GM19023 (cell line): ENCODE data around the gene RBMX2.
"Not testable (repeated sequence)": the region's sequence is repeated elsewhere in the genome, so short reads cannot be mapped to it uniquely, and the experiment has no call there.

ENCODE experiments used
- ATAC-seq: cut with Tn5 transposase; IDR thresholded peaks from one replicate; pipeline ENCODE4 v1.9.1; 2021; ENCODE audit warnings: mild to moderate bottlenecking, moderate library complexity; ENCODE audit not compliant: unreplicated experiment

Gene RBMX2, protein sequence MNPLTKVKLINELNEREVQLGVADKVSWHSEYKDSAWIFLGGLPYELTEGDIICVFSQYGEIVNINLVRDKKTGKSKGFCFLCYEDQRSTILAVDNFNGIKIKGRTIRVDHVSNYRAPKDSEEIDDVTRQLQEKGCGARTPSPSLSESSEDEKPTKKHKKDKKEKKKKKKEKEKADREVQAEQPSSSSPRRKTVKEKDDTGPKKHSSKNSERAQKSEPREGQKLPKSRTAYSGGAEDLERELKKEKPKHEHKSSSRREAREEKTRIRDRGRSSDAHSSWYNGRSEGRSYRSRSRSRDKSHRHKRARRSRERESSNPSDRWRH

DNA sequence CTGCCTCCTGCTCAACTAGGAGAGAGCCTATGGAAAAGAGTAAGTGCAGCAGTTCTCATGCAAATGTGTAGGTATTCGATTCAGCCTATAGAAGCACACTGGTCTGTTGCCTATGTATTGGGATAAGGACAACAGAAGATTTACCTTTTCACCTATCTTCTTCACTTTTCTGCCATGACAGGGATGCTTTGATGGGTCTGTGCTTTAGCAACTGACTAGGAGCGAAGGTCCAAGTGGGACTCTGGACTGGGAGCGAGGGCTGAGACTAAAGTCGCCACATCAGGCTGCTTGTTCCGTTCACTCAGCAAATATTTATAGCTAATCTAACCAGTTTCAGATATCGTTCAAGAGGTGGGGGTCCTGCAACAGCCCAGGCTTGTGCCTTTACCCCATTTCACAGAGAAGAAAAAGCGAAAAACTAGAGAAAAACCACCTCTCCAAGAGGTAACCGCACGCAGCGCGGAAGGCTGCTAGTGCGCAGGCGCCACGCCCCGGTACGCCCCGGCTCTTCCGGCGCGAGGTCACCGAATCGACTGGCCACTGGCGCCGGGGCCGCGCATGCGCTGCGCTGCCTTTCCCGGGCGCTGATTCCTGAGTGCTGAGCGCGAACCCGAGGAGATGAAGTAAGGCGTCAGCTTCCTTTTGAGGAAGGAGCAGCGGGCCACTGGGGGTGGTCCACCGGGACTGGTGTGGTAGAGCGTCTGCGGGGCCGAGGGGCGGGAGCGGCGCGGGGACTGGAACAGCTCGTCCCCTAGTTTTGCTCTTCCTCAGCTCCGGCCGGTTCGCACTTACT, at the start of gene RBMX2:
Gene RBMX2 (plus strand): TSS at position 573 of the 793 bp plus-strand sequence. CDS start 46 bp downstream, at position 619.
- peak; percentile 94 for ATAC-seq

DNA sequence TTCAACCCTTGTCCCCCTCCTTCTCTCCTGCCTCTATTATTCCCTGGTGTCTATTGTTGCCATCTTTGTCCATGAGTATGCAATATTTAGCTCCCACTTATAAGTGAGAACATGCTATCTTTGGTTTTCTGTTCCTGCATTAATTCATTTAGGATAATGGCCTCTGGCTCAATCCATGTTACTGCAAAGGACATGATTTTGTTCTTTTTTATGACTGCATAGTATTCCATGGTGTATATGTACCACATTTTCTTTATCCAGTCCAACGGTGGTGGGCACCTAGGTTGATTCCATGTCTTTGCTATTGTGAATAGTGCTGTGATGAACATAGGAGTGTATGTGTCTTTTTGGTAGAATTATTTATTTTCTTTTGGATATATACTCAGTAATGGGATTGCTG, 49.7 kb upstream of the RBMX2 start:
- ATAC-seq, result not testable (repeated sequence)

DNA sequence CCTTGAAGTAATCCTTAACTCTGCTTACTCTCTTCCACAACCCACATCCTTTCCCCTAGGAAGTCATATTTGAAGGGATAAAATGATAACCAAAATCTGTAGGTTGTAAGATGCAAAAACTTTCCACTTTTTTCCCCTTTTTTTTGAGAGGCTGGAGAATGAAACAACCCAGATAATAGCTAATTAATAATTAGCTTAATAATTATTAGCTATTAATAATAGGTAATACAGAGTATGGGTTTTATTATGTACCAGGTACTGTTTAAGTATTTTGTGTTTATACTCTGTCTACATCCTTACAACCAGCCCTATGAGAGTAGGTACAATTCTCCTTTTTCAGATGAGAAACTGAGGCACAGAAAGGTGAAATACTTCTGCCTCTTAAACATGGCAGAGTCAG, 25.7 kb upstream of the RBMX2 start:
- no peak for ATAC-seq

DNA sequence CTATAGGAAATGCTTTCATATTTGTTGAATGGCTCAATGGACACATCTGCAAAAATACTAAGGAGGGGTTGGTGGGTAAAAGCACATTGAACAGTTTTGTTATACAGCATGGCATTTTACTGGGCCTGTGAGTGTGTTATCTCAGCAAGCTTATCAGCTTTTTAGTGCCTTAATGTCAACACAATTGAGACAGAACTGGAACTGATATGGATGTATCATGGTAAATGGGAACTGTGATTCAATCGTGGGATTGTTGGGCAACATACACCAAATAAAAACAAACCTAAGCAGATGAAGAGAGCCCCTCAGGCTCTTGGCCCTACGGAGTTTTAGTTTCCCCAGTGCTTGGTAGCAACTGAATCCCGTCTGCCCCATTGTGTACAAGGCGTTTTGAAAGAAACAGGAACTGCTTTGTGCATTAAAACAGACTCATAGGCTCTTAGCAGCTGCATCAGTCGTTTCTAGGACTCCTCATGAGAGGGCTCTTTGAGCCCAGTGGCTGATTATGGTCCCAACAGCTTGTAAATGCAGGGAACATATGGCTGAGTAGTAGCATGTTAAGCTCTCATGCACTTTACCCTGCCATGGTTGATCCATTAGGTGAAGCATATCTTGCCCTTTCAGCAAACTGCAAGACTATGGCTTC, 23.6 kb upstream of the RBMX2 start:
- no peak for ATAC-seq

DNA sequence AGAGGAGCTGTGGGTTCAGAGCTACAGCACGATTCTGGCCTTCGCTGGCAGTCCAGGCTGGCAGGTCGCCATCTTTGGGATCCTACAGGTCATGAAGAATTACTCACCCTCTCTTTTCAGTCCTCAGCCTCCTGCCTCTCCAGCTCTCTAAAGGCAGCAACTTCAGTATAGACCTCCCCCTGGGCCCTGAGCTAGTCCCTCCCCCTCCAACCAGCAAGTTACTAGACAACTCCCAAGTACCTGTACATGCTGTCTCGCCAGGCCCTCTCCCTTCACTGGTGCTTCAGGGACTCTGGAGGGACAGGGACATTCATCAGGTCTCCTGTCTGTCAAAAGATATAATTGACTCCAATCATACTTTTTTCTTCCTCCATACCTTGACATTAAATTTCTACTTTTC, 16.3 kb upstream of the RBMX2 start, which contains the start of gene GPR119:
Gene GPR119 (minus strand): TSS at position 155 of the 400 bp plus-strand sequence. CDS start 227 bp downstream, outside the sequence.
- no peak for ATAC-seq

DNA sequence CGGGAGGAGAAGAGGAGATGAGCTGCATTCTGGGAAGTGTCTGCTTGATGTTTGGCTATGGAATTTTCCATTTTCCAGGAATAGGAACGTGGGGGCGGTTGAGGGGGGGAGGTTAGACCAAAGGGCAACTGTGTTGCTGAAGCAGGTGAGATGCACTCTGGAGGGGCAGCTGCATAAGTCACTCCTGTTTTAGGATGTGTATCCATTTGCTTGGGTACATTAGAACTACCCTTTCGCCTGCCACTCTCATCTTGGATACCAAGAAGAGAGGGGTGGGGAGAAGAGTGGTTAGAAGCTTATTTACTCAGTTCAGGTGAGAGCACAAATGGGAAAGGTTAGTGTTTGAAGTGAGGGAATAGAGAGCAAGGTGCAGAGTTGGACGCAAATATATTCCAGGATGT, 15.4 kb upstream of the RBMX2 start:
- no peak for ATAC-seq

DNA sequence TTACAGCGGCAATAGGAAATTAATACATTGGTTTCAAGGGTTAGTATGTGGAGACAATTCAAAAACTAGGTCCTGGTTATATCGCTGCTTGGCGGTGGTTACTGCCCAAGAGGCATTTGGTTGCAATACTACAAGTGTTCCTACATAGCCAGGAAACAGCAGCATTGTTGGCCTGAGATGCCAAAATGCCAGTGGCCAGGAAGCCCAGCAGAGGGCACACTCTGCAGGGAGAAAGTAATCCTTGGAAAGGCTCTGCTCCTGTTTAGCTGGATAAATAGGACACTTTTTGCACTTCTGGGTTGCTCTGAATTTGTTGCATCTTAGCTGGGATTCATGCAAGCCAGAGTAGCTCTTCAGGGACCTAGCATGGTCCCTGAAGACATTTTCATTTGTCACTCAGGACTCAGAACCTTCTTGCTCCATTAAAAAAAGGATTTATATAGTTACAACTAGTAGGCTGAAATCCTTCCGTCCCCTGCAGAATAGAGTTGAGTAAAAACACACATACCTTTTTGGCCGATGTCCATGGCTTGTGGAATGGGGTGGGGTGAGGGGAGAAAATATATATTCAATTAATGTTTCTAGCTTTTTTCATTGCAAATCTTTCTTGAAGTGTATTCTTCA, 8.2 kb upstream of the RBMX2 start:
- ATAC-seq, result no peak

DNA sequence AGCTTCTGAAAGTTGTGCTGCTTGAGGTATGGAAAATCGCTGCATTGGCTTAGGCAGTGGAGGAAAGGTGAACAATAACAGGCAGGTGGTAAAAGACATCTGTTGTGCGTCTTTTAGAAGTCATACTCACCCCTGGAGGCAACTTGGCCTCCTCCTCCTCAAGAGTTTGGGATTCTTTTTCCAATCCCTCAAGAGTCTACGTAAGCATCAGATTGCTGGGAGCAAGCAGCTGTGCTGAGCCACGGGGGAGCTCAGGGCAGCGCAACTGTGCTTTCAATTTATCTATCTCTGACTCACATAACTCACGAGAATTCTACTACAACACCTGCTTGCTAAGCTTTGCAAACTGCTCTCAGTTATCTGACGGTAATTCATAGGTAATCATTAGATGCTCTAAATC, 6.4 kb upstream of the RBMX2 start:
- no peak for ATAC-seq

DNA sequence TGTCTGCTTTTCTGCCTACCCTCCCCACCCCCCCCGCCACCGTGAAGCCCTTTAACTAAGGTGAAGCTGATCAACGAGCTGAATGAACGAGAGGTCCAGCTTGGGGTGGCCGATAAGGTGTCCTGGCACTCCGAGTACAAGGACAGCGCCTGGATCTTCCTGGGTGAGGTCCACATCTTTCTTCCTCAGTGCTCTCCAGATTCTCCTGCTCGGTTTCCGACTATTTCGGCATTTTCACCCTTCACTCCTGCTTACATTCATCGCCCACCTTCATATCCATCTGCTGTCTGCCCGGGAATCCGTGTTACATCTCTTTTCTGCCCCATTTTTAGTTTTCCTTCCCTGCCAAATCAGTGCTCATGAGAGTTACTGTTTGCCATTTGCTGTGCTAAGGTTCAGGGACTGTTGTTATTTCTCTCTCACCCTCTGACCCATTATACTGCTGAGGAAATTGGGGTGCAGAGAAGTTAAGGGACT, 459 bp downstream of the RBMX2 start:
- ATAC-seq, result no peak

DNA sequence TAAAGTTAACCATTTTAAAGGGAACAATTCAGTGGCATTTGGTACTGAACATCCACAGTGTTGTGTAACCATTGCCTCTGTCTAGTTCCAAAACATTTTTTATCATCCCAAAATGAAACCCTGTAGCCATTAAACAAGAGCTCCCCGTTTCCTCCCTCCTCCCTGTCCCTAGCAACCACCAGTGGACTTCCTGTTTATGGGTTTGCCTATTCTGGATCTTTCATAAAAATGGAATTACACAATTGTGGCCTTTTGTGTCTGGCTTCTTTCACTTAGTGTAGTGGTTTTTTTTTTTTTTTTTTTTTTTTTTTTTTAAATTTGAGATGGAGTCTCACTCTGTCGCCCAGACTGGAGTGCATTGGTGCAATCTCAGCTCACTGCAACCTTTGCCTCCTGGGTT, 11.6 kb downstream of the RBMX2 start:
- no peak for ATAC-seq

DNA sequence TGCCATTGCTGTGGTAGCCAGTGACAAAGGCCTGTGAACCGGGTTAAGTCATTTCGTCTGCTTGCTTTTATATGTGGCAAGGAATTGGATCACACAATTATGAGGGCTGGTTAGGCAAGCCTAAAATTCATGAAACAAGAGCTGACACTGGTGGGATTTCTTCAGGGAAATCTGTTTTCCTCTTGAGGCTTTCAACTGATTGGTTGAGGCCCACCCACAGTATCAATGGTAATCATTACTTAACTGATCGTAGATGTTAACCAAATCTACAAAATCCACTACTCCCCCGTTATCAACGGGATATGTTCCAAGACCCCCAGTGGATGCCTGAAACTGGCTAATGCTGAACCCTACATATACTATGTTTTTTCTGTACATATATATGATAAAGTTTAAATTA, 13.0 kb downstream of the RBMX2 start:
- ATAC-seq, result no peak

DNA sequence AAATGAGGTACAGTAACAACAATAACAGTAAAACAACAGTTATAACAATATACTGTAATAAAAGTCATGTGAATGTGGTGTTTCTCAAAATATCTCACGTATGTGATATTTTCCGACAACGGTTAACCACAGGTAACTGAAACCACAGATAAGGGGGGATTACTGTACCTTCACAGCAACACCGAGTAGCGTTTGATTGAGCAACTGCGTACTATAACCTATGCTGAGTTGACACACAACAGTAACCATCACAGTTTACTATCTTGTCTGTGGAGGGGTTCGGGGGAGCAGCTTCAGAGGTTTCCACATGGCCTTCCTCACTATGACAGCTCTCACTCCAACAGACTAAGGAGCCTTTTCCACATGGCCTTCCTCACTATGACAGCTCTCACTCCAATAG, 13.4 kb downstream of the RBMX2 start:
- no peak for ATAC-seq

DNA sequence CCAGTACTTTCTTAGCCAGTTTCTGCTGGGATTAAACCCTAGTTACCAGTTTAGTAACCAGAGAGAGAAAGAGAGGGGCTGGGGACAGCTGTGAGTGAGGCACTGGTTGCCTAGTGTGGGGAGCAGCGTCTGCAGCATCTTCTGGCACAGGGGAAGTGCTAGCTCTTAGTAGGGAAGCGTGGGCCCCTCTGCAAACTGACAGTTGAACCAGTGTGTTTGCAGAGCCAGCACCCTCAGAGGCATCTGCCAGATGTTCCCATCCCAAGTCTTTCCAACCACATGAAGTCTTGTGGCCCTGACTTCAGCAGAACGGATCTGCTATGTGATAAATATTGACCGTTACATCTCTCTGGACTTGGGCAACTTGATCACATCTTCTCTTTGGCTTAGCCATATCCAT, 15.0 kb downstream of the RBMX2 start:
- no peak for ATAC-seq

DNA sequence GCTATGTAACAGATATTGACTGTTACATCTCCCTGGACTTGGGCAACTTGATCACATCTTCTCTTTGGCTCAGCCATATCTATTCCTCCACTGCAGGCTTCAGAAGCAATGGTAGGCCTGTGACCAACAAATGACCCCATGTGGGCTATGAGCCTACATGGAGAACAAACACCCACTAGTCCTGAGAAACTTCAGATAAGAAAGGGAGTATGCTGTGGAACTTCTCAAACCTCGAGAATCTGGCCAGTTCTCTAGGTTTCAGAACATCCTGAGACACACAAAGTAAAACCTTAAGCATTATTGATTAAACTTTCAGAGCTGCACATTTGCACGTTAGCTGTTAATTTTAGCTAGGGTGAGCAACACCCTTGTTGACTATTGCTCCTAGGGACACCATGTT, 16.3 kb downstream of the RBMX2 start:
- ATAC-seq, result no peak

DNA sequence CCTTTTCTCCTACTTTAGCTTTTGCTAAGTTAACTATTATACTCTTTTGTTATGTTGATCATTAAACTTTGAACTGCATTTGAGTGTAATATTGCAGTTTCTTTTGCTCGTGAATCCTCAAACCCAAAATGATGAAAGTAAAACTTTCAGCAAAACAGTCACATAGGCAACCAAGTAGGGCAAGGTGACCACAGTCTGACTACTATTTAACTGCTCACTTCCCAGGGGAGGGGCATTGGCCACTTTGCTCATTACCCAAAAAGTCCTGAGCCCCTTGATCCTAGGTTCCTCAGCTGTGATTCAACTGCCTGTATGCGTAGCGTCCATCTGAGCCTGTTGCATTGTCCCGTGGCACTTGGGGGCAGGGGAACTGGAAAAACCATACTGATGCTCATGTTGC, 17.0 kb downstream of the RBMX2 start:
- no peak for ATAC-seq

DNA sequence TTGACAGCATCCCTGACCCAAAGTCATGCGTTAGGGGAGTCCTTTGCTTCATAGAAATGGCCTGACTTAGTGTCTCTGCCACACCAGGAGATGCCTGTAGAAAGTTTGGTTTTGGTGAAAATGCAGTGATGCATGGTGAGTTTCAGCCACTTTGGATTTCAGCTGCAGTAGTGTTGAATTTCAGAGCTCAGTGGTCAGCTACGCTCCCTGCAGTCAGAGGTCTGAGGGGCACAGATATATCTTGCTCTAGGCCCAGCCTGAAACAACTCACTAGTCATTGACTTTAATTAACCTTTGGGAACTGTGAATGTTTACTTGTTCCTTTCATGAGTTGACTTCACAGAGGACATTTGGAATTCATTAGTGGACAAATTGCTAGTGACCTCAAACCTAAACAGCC, 17.5 kb downstream of the RBMX2 start:
- ATAC-seq, result no peak

DNA sequence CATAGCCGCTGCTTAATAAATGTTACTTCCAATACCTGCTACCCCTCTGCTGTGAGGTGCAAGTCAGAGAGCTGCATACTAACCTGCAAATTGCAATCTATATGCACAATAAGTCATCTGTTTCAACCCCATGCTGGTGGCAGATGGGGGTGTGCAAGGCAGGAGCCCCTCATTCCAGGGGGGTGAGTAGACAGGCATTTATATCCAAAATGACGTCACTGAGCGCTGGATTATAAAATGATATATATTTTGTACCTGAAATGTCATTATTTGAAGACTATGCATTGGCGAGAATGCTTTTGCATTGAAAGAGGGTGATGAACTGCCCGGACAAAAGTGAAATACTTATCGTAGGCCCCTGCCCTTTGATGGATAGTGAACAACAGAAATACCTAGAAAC, 24.7 kb downstream of the RBMX2 start:
- no peak for ATAC-seq

DNA sequence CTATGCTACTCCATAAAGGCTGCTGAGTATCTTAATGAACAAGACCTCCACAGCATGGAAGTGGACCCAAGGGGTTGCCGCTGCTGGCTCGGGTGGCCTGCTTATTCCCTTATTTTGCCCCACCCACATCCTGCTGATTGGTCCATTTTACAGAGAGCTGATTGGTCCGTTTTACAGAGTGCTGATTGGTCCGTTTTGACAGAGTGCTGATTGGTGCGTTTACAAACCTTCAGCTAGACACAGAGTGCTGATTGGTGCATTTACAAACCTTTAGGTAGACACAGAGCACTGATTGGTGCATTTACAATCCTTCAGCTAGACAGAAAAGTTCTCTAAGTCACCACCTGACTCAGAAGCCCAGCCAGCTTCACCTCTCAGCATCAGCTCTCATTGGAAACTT, 27.4 kb downstream of the RBMX2 start:
- ATAC-seq, result not testable (repeated sequence)

DNA sequence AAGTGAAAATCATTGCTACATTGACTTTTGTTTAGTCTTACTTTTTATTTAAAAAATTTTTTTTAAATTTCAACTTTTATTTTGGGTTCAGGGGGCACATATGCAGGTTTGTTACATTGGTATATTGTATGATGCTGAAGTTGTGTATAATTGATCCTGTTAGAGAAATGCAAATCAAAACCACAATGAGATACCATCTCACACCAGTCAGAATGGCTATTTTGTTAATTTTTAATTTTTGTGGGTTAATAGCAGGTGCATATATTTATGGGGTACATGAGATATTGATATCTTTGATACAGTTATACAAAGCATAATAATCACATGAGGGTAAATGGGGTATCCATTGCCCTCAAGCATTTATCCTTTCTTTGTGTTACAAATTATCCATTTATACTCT, 34.1 kb downstream of the RBMX2 start:
- no peak for ATAC-seq

DNA sequence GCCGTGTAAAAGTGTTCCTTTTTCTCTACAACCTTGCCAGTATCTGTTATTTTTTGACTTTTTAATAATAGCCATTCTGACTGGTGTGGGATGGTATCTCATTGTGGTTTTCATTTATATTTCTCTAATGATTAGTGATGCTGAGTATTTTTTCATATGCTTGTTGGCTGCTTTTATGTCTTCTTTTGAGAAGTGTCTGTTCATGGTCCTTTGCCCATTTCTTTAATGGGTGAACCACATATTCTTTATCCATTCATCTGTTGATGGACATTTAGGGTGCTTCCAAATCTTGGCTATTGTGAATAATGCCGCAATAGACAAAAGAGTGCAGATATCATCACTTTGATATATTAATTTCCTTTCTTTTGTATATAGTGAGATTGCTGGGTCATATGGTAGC, 36.2 kb downstream of the RBMX2 start:
- not testable (repeated sequence) for ATAC-seq

DNA sequence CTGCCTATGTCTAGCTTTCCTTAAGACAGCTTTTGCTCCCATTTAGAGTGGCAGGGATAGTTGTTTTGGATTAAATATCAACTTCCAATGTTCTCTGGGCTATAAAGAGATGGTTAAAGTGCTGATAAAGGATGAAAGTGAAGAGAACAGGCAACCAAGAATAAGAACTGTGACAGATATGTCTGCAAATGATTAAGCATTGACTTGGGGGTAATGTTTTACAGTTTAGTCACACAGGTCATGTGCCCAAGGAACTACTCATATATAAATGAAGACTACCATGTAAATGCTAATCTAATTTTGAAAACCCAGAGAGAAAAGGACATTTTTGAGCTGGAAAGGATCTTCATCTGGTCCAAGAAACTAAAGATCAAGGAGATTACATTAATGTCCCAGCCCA, 42.1 kb downstream of the RBMX2 start:
- ATAC-seq, result no peak
